Peyer's patch (tissue), 4 donors: ENCODE data around the gene FZD10. TPM values are rescaled to one million over a fixed set of nuclear protein-coding genes. Genes with fewer than 3 reads are reported as not detected.

ENCODE experiments used
- DNase-seq, 3 donors: peaks; one replicate each; pipeline ENCODE4 v3.0.0-alpha.2; 2017 to 2019
- H3K27ac ChIP-seq, 4 donors: fragments of 200-600 bp; sonication (generic); one replicate each; pipeline ENCODE4 v1.5.1; 2016 to 2019
- H3K27me3 ChIP-seq, 2 donors: fragments of 200-600 bp; sonication (generic); one replicate each; pipeline ENCODE4 v1.5.1; 2019
- H3K36me3 ChIP-seq, 3 donors: fragments of 200-600 bp; sonication (generic); one replicate each; pipeline ENCODE4 v1.5.1; 2016 to 2019
- H3K4me1 ChIP-seq, 4 donors: fragments of 200-600 bp; sonication (generic); one replicate each; pipeline ENCODE4 v1.5.1; 2016 to 2019
- H3K4me3 ChIP-seq, 4 donors: fragments of 200-600 bp; sonication (generic); 1 replicate in 3 of 4; 2 replicates in 1 of 4; pipeline ENCODE4 v1.5.1; 2016 to 2019; ENCODE audit warnings: mild to moderate bottlenecking in 1 of 4
- H3K9me3 ChIP-seq, 4 donors: fragments of 200-600 bp; sonication (generic); one replicate each; pipeline ENCODE4 v1.5.1; 2016 to 2019; ENCODE audit warnings: mild to moderate bottlenecking in 1 of 4
- CTCF ChIP-seq, 6 experiments: fragments of 450-650 bp in 4 of 6; fragments of 200-600 bp in 2 of 6; sonication (generic) in 1 of 6; IDR thresholded peaks; one replicate each; pipeline ENCODE4 v1.5.1; 2017 to 2019; ENCODE audit warnings: antibody characterized with exemption in 6 of 6, mild to moderate bottlenecking in 3 of 6, moderate library complexity in 1 of 6
- POLR2A ChIP-seq, 2 donors: fragments of 450-650 bp; IDR thresholded peaks; one replicate each; pipeline ENCODE4 v1.5.1; 2017; ENCODE audit warnings: antibody characterized with exemption in 2 of 2, mild to moderate bottlenecking in 2 of 2, moderate library complexity in 2 of 2
- total RNA-seq, 4 donors: library from RNA; depleted of rRNA; stranded (reverse); fragments of >200 nt; gene quantifications; one replicate each; pipeline ENCODE4 v1.1.0, GENCODE V29; 2016

FZD10 gene
- total RNA-seq, 4 donors from 2014 or later, result 0.76 to 1.2 TPM; not detected in 2

DNA sequence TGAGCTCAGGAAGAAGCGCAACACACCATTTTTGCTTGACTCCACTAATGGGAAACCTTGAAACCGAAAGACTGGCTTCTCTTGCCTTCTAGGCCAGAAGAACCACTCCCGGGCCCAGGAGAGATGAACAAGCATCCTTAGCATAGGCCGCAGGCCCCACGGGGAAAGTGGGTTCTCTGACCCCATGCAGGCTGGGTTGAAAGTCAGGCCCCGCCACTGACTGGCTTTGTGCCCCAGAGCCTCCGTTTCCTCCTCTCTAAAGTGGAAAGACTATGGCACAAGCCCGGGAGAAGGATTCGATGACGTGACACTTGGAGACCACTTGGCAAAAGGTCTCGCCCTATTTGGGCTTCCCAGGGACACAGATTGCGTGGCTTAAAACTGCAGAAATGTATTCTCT lies 9.9 kb upstream of the FZD10 start:
- Histone ChIP-seq H3K9me3 (no peaks in the 10 kb centered on the region), H3K27ac (no peak overlapping the region), H3K27me3 (no peaks in the 10 kb centered on the region), H3K4me1 (no peaks in the 10 kb centered on the region), H3K36me3 (no peaks in the 10 kb centered on the region), H3K4me3 (no peak overlapping the region)
- no peak for DNase-seq
- TF ChIP-seq CTCF (IDR thresholded peaks at IDR 0.05), result no peak
- no peak for TF ChIP-seq POLR2A (IDR thresholded peaks at IDR 0.05)

DNA sequence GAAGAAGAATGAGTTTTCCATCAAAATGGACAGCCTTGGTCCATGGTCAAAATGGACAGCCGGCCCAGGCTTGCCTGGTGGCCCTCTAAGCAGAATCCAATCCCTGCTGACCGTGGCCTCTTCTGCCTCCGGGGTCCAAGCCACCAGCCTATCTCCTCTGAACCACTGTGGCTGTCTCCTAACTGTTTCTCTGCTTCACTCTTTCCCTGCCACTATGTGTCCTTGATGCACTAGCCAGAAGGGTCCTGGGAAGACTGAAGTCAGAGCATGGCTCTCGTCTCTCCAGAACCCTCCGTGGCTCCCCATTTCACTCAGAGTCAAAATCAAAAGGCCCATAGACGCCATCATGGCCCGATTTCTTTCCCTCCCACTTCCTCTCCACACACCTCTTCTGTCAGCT lies 8.5 kb upstream of the FZD10 start:
- Histone ChIP-seq H3K27me3 (no peaks in the 10 kb centered on the region), H3K27ac (no peak overlapping the region), H3K4me3 (no peak overlapping the region), H3K36me3 (no peaks in the 10 kb centered on the region), H3K9me3 (no peaks in the 10 kb centered on the region), H3K4me1 (no peaks in the 10 kb centered on the region)
- no peak for DNase-seq
- TF ChIP-seq CTCF (IDR thresholded peaks at IDR 0.05), result no peak
- TF ChIP-seq POLR2A (IDR thresholded peaks at IDR 0.05), result no peak

DNA sequence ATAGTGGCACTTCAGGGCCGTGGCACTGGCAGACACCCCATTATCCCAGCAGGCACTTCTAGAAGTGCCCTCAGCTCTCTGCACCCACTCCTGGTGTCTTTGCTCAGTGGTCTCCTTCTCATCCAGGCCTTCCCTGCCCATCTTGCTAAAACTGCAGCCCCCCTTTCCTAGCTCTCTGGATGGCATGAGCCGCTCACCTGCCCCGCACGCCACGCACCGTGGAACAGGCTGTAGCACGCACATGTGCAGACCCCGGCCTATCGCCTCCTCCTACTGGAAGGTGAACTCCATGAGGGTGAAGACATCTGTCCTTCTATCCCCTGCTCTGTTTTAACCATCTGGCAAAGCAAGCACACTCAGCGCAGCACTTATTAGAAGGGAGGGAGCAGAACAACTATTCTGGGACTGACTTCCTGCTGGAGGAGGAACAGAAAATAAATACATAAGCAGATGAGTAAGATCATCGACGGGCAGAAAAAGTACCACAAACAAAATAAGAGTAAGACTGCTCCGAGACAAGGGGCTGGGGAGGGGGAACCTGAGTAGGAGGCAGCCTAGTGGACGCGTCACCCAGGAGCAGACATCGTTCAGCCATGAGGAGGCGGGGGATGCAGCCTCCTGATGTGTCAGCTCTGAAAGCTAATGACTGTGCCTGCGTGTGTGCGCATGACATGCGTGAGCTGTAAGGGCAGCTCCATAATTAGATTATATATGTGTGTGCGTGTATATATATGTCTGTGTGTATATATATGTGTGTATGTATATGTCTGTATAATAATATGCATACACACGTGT lies 7.8 kb upstream of the FZD10 start:
- Histone ChIP-seq H3K4me3 (no peak overlapping the region), H3K36me3 (no peaks in the 10 kb centered on the region), H3K27ac (no peak overlapping the region), H3K4me1 (no peaks in the 10 kb centered on the region), H3K27me3 (no peaks in the 10 kb centered on the region), H3K9me3 (no peaks in the 10 kb centered on the region)
- TF ChIP-seq CTCF (IDR thresholded peaks at IDR 0.05) (no peak), POLR2A (IDR thresholded peaks at IDR 0.05) (no peak)
- DNase-seq, result no peak

- H3K27me3 ChIP-seq, result no peaks in the 10 kb centered on the region
- no peak overlapping the region for H3K4me3 ChIP-seq
- no peak for DNase-seq
- H3K27ac ChIP-seq, result no peak overlapping the region
- no peak for TF ChIP-seq CTCF (IDR thresholded peaks at IDR 0.05)
- TF ChIP-seq POLR2A (IDR thresholded peaks at IDR 0.05), result no peak
- peaks cover 0 to under 1% (median 0%) of the 10 kb centered on the region in 4 donors for H3K4me1 ChIP-seq
- no peaks in the 10 kb centered on the region for H3K36me3 ChIP-seq
- H3K9me3 ChIP-seq, result no peaks in the 10 kb centered on the region
Measured at GRCh38 chr12:130155416-130156073, 6.7 kb upstream of the FZD10 start.

DNA sequence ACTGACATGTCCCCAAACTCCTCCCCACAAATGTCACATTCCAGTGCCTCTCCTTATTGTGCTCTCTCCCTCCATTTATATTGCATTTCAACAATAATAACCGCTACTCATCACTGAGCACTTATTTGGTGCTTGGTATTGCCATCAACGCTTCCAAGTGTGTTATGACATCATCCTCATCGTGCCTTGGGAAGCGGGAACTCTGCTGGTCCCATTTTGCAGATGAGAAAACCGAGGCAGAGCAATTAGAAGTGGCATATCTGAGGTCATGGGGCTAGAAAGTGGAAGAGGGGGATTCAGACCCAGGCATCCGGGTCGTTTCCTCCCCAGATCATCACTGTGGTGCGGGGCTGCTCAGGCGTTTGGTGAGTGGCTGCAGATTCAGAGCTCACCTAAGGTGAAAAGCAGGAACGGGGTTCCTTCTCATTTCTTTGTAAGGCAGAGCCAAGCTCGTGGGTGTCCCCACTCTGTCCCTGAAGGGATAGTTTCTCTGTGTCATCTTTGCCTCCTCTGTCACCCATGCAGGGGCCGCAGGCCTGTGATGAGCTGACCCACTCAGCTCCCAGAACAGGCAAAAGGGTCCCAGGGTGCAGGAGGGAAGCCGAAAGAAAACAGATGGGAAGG lies 5.5 kb upstream of the FZD10 start:
- TF ChIP-seq CTCF (IDR thresholded peaks at IDR 0.05) (no peak), POLR2A (IDR thresholded peaks at IDR 0.05) (no peak)
- Histone ChIP-seq H3K27me3 (peaks cover 0 to 7% of the 10 kb centered on the region in 2 donors), H3K4me3 (no peak overlapping the region), H3K27ac (no peak overlapping the region), H3K4me1 (peaks cover 0 to 10% (median 0%) of the 10 kb centered on the region in 4 donors), H3K36me3 (no peaks in the 10 kb centered on the region), H3K9me3 (no peaks in the 10 kb centered on the region)
- DNase-seq, result no peak
